Stimulated activated CD8-positive, alpha-beta memory T cell treated with anti-CD3 and anti-CD28 coated beads, Interleukin-4, amount 100 ng/mL, for 48 hours (primary cell): ENCODE results near the gene BHLHA15.

Source experiments
- DNase-seq: peaks from one replicate; pipeline ENCODE4 v3.0.0-alpha.2; 2020

The BHLHA15 gene

GRCh38 chr7:98211221-98211675 is at the start of gene BHLHA15:
Gene BHLHA15, plus strand, starts transcription at chr7:98211439. Its CDS starts 871 bp downstream, at chr7:98212310.
- peak; percentile 54 for DNase-seq

GRCh38 chr7:98162758-98163157 is 48.5 kb upstream of the BHLHA15 start:
- no peak for DNase-seq

GRCh38 chr7:98163269-98163668 is 48.0 kb upstream of the BHLHA15 start:
- no peak for DNase-seq

GRCh38 chr7:98163704-98164494 is 47.3 kb upstream of the BHLHA15 start:
- no peak for DNase-seq

GRCh38 chr7:98165827-98166667 is 45.2 kb upstream of the BHLHA15 start:
- peak; percentile 80 for DNase-seq

- no peak for DNase-seq
These were observed 44.6 kb upstream of the BHLHA15 start for GRCh38 chr7:98166668-98166970.

GRCh38 chr7:98167653-98168052 is 43.6 kb upstream of the BHLHA15 start:
- DNase-seq: no peak

GRCh38 chr7:98168181-98168903 is 42.9 kb upstream of the BHLHA15 start:
- peak; percentile 74 for DNase-seq

GRCh38 chr7:98168904-98169621 is 42.2 kb upstream of the BHLHA15 start:
- no peak for DNase-seq

GRCh38 chr7:98170966-98171365 is 40.3 kb upstream of the BHLHA15 start:
- no peak for DNase-seq

GRCh38 chr7:98171449-98171848 is 39.8 kb upstream of the BHLHA15 start:
- no peak for DNase-seq

GRCh38 chr7:98174334-98175259 is 36.6 kb upstream of the BHLHA15 start:
- DNase-seq: no peak

- no peak for DNase-seq
These were observed 35.8 kb upstream of the BHLHA15 start for GRCh38 chr7:98175260-98175940.

GRCh38 chr7:98177553-98177952 is 33.7 kb upstream of the BHLHA15 start:
- DNase-seq: no peak

GRCh38 chr7:98178321-98178720 is 32.9 kb upstream of the BHLHA15 start:
- no peak for DNase-seq

GRCh38 chr7:98178762-98179490 is 32.3 kb upstream of the BHLHA15 start:
- no peak for DNase-seq

GRCh38 chr7:98180751-98181150 is 30.5 kb upstream of the BHLHA15 start:
- DNase-seq: no peak

- DNase-seq: no peak
These were observed 26.1 kb upstream of the BHLHA15 start for GRCh38 chr7:98185101-98185500.

GRCh38 chr7:98186452-98187137 is 24.6 kb upstream of the BHLHA15 start:
- DNase-seq: no peak

- no peak for DNase-seq
These were observed 24.1 kb upstream of the BHLHA15 start for GRCh38 chr7:98187138-98187502.
